ES-I3 (cell line): ENCODE results near the gene RPL19.
"Not testable (repeated sequence)": the region's sequence is repeated elsewhere in the genome, so short reads cannot be mapped to it uniquely, and the experiment has no call there.

Experiments
- H3K36me3 ChIP-seq: 2 replicates; pipeline ENCODE4 v1.6.1; 2013; ENCODE audit warnings: mild to moderate bottlenecking, low read length, control low read depth, moderate library complexity; ENCODE audit not compliant: insufficient read depth
- H3K4me1 ChIP-seq: 2 replicates; pipeline ENCODE4 v1.6.1; 2013; ENCODE audit warnings: mild to moderate bottlenecking, control low read depth, low read length; ENCODE audit not compliant: insufficient read depth
- H3K9ac ChIP-seq: 2 replicates; pipeline ENCODE4 v1.6.1; 2013; ENCODE audit warnings: low read depth, mild to moderate bottlenecking, low read length, moderate library complexity
- H3K9me3 ChIP-seq: 2 replicates; pipeline ENCODE4 v1.6.1; 2013; ENCODE audit warnings: mild to moderate bottlenecking, low read length, moderate library complexity; ENCODE audit not compliant: control insufficient read depth, insufficient read depth

The RPL19 gene

DNA sequence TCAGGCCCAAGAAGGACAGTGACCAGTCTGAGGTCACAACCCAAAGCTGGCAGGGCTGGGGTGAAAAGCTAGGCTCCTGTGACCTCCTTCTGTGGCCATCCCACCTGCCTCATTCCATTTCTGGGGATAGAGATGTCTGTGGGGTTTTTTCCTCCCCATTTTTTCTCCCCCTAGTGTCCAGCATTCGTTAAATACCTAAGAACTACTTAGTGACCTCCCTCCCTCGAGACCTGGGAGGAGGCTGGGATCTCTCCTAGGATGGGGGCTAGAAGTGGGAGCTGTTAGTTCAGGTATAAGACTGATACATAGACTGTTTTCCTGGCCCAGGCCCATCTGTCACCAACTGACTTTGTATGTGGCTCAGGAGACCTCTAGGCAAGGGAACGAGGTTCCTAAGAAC is 46.2 kb downstream of the RPL19 start:
- Histone ChIP-seq H3K9ac (no peak overlapping the region), H3K4me1 (no peaks in the 10 kb centered on the region; the same call in 1 of the 2 replicates), H3K36me3 (no peaks in the 10 kb centered on the region), H3K9me3 (no peaks in the 10 kb centered on the region)

DNA sequence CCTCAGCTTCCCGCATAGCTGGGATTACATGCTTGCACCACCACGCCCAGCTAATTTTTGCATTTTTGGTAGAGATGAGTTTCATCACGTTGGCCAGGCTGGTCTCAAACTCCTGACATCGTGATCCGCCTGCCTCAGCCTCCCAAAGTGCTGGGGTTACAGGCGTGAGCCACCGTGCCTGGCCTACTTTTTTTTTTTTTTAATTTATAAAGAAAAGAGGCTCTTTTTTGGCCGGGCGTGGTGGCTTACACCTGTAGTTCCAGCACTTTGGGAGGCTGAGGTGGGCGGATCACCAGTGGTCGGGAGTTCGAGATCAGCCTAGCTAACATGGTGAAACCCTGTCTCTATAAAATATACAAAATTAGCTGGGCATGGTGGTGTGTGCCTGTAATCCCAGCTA is 50.0 kb downstream of the RPL19 start:
- H3K36me3 ChIP-seq, H3K9ac ChIP-seq, H3K4me1 ChIP-seq: not testable (repeated sequence)

DNA sequence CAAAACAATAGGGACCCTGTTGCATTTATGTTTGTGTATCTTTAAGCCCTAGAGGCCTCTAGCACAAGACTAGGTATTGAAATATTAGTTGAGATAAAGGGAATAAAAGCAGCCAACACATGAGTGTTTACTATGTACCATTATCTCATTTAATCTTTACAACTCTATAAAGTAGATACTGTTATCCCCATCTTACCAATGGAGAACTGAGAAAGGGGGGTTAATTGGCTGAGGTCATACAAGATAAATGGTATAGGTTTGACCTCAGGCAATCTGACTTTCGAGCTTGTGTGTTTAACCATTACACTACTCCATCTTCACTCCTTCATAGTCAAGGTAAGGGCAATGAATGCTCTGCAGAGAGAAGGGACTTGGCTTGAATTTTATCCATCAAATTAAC is 51.9 kb downstream of the RPL19 start:
- peaks cover 3% of the 10 kb centered on the region; the same call in 1 of the 2 replicates for H3K4me1 ChIP-seq
- H3K9ac ChIP-seq: no peak overlapping the region
- H3K36me3 ChIP-seq: no peaks in the 10 kb centered on the region
- no peaks in the 10 kb centered on the region for H3K9me3 ChIP-seq

More for the DNA sequence above, 50.0 kb downstream of the RPL19 start:
- not testable (repeated sequence) for H3K9me3 ChIP-seq

DNA sequence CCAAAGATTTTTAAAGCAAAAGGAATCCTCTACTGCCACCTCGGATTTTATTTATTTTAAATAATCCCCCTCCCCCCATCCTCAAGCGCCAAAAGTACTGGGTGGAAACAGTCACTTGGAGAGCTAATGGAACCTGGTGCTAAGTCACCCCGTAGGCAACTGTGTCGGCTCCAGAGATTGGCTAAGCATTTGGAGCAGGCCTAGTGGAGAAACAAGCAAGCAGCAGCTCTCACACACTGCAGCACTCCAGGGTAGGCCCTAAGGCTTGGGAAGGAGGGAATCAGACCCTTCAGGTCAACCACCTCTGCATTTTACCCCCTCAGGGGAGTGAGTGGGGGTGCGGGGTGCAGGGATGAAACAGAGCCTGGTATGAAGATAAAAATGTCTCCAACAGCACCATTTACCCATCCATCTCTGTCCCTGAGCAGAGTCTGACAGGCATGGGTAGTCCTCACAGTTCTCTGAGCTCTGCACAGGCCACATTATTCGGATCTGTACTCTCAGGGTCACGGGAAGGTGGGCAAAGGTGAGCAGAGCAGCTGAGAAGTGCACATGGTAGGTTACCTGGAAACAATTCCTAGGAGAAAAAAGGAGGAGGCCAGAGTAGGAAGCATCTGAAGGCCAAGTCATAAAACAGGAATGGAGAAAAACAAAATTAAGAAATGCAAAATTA is 52.8 kb downstream of the RPL19 start:
- no peaks in the 10 kb centered on the region for H3K36me3 ChIP-seq
- H3K4me1 ChIP-seq: peaks cover 3% of the 10 kb centered on the region; the same call in 1 of the 2 replicates
- H3K9ac ChIP-seq: no peak overlapping the region
- no peaks in the 10 kb centered on the region for H3K9me3 ChIP-seq
